Liver (tissue), 9 donors: ENCODE results near the gene CRIP1. TPM values are rescaled to one million over a fixed set of nuclear protein-coding genes. Genes with fewer than 3 reads are reported as not detected.

Experiments used
- DNase-seq: peaks from one replicate; pipeline ENCODE4 v3.0.0-alpha.2; 2017; ENCODE audit warnings: low spot score
- H3K27ac ChIP-seq, 2 donors: one replicate each; pipeline ENCODE4 v1.7.0; 2013; ENCODE audit warnings: inconsistent platforms in 2 of 2, low read length in 2 of 2, control low read depth in 1 of 2, low read depth in 1 of 2, mild to moderate bottlenecking in 1 of 2
- H3K27me3 ChIP-seq, 4 donors: one replicate each; pipeline versions ENCODE4 v1.6.1 to v1.7.0; 2013; ENCODE audit warnings: low read length in 3 of 4, inconsistent platforms in 1 of 4, mild to moderate bottlenecking in 1 of 4, moderate library complexity in 1 of 4; ENCODE audit not compliant: control insufficient read depth in 4 of 4, insufficient read depth in 4 of 4
- H3K36me3 ChIP-seq, 4 donors: one replicate each; pipeline versions ENCODE4 v1.6.1 to v1.7.0; 2013; ENCODE audit warnings: low read length in 3 of 4, mild to moderate bottlenecking in 3 of 4, low read depth in 1 of 4, moderate library complexity in 1 of 4; ENCODE audit not compliant: control insufficient read depth in 4 of 4, insufficient read depth in 3 of 4
- H3K4me1 ChIP-seq, 4 donors: one replicate each; pipeline versions ENCODE4 v1.6.1 to v1.7.0; 2013; ENCODE audit warnings: low read length in 3 of 4, mild to moderate bottlenecking in 3 of 4, moderate library complexity in 1 of 4; ENCODE audit not compliant: control insufficient read depth in 4 of 4, insufficient read depth in 4 of 4
- H3K4me3 ChIP-seq, 3 donors: one replicate each; pipeline versions ENCODE4 v1.6.1 to v1.7.0; 2013; ENCODE audit warnings: low read length in 3 of 3, control low read depth in 1 of 3, low read depth in 1 of 3, mild to moderate bottlenecking in 1 of 3
- H3K9ac ChIP-seq, 2 donors: one replicate each; pipeline ENCODE4 v1.7.0; 2013; ENCODE audit warnings: low read length in 2 of 2, mild to moderate bottlenecking in 2 of 2, moderate library complexity in 2 of 2, control low read depth in 1 of 2, low read depth in 1 of 2
- H3K9me3 ChIP-seq, 4 donors: one replicate each; pipeline versions ENCODE4 v1.6.1 to v1.7.0; 2013; ENCODE audit warnings: low read length in 3 of 4; ENCODE audit not compliant: control insufficient read depth in 4 of 4
- EGR1 ChIP-seq, 2 donors: IDR thresholded peaks; 2 replicates each; pipeline ENCODE4 v1.6.1; 2016 to 2018; ENCODE audit warnings: antibody characterized with exemption in 2 of 2, low read depth in 2 of 2
- FOXA1 ChIP-seq: IDR thresholded peaks from 2 replicates; pipeline ENCODE4 v1.6.1; 2016; ENCODE audit warnings: antibody characterized with exemption
- FOXA2 ChIP-seq: IDR thresholded peaks from 2 replicates; pipeline ENCODE4 v1.6.1; 2016; ENCODE audit warnings: antibody characterized with exemption
- GABPA ChIP-seq, 2 donors: IDR thresholded peaks in 1 of 2; conservative IDR thresholded peaks in 1 of 2; 2 replicates each; pipeline ENCODE4 v1.6.1; 2016; ENCODE audit warnings: antibody characterized with exemption in 2 of 2, mild to moderate bottlenecking in 1 of 2, moderate library complexity in 1 of 2
- HNF4A ChIP-seq, 2 donors: conservative IDR thresholded peaks; 2 replicates each; pipeline ENCODE4 v1.6.1; 2016; ENCODE audit warnings: antibody characterized with exemption in 2 of 2, mild to moderate bottlenecking in 2 of 2
- HNF4G ChIP-seq: IDR thresholded peaks from 2 replicates; pipeline ENCODE4 v1.6.1; 2016; ENCODE audit warnings: antibody characterized with exemption
- JUND ChIP-seq, 2 donors: IDR thresholded peaks; 2 replicates each; pipeline ENCODE4 v1.6.1; 2016; ENCODE audit warnings: antibody characterized with exemption in 2 of 2
- NR2F2 ChIP-seq: IDR thresholded peaks from 2 replicates; pipeline ENCODE4 v1.6.1; 2016; ENCODE audit warnings: antibody characterized with exemption
- RAD21 ChIP-seq, 2 donors: IDR thresholded peaks; 2 replicates each; pipeline ENCODE4 v1.6.1; 2016; ENCODE audit warnings: antibody characterized with exemption in 2 of 2, mild to moderate bottlenecking in 2 of 2
- RXRA ChIP-seq, 2 donors: IDR thresholded peaks; 2 replicates each; pipeline ENCODE4 v1.6.1; 2017 to 2018; ENCODE audit warnings: antibody characterized with exemption in 2 of 2, mild to moderate bottlenecking in 1 of 2
- SP1 ChIP-seq: IDR thresholded peaks from 2 replicates; pipeline ENCODE4 v1.6.1; 2018; ENCODE audit warnings: antibody characterized with exemption, mild to moderate bottlenecking
- TAF1 ChIP-seq: conservative IDR thresholded peaks from 2 replicates; pipeline ENCODE4 v1.6.1; 2016; ENCODE audit warnings: antibody characterized with exemption, mild to moderate bottlenecking
- YY1 ChIP-seq: IDR thresholded peaks from 2 replicates; pipeline ENCODE4 v1.6.1; 2016; ENCODE audit warnings: antibody characterized with exemption, mild to moderate bottlenecking
- WGBS: extraction: QIAGEN DNeasy Blood & Tissue Kit; methylation state at CpG from one replicate; pipeline ENCODE4 v1.1.7; 2013; 5-methylcytosine and 5-hydroxymethylcytosine counted together
- polyA plus RNA-seq, 2 donors: library from polyadenylated mRNA; stranded (reverse) in 1 of 2; unstranded in 1 of 2; fragments of 200-250 nt in 1 of 2; fragments of >200 nt in 1 of 2; fragmentation: Nextera tagmentation in 1 of 2; extraction: Ambion mirVana in 1 of 2; gene quantifications; one replicate each; pipeline versions ENCODE4 v1.2.1 to v1.2.3, GENCODE V29; 2013 to 2015
- total RNA-seq, 2 donors: library from RNA; depleted of rRNA; stranded (reverse); fragments of >200 nt; gene quantifications; one replicate each; pipeline ENCODE4 v1.2.3, GENCODE V29; 2014
- TF ChIP-seq, protein P1 (sequence below): fragments of 150-350 bp; IDR thresholded peaks from 2 replicates; pipeline ENCODE4 v1.5.1; 2017; ENCODE audit warnings: improper control_type of control experiment, low read depth, low read length; ENCODE audit not compliant: missing input control
- TF ChIP-seq, protein P2 (sequence below): IDR thresholded peaks from 2 replicates; pipeline ENCODE4 v1.6.1; 2016; ENCODE audit warnings: antibody characterized with exemption
- TF ChIP-seq, protein P3 (sequence below): IDR thresholded peaks from 2 replicates; pipeline ENCODE4 v1.6.1; 2016; ENCODE audit warnings: antibody characterized with exemption, mild to moderate bottlenecking
- TF ChIP-seq, protein P4 (sequence below): IDR thresholded peaks from 2 replicates; pipeline ENCODE4 v1.6.1; 2016; ENCODE audit warnings: antibody characterized with exemption
- TF ChIP-seq, protein P5 (sequence below): IDR thresholded peaks from 2 replicates; pipeline ENCODE4 v1.6.1; 2016; ENCODE audit warnings: antibody characterized with exemption
- donor health status: healthy.
- donor health status: healthy.
- donor health status: healthy.
- donor health status: healthy.
- donor health status: healthy.

The CRIP1 gene
- total and polyA plus RNA-seq, 4 donors, result 1.4 to 11.4 (median 3.9) TPM

DNA sequence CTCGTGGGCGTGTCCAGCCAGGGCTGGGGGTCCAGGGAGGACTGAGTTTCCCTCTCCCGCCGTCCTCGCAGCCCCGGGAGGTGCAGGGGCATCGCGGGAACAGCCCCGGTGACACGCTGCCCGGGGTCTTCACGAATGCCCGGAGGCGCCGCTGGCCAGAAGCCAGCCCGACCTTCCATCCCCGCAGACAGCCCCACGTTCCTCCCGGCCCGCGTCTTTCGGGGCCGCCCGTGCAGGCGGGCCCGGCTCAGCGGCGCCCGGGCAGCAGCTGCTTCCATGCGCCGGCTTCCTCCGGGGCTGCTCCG lies 3.5 kb downstream of the CRIP1 start:
- peaks cover 10 to 64% (median 44%) of the 10 kb centered on the region in 4 donors for H3K4me1 ChIP-seq
- TF ChIP-seq, protein P1, sequence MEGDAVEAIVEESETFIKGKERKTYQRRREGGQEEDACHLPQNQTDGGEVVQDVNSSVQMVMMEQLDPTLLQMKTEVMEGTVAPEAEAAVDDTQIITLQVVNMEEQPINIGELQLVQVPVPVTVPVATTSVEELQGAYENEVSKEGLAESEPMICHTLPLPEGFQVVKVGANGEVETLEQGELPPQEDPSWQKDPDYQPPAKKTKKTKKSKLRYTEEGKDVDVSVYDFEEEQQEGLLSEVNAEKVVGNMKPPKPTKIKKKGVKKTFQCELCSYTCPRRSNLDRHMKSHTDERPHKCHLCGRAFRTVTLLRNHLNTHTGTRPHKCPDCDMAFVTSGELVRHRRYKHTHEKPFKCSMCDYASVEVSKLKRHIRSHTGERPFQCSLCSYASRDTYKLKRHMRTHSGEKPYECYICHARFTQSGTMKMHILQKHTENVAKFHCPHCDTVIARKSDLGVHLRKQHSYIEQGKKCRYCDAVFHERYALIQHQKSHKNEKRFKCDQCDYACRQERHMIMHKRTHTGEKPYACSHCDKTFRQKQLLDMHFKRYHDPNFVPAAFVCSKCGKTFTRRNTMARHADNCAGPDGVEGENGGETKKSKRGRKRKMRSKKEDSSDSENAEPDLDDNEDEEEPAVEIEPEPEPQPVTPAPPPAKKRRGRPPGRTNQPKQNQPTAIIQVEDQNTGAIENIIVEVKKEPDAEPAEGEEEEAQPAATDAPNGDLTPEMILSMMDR, result no peak
- no peak for TF ChIP-seq HNF4G
- TF ChIP-seq RXRA (IDR thresholded peaks at IDR 0.05), result no peak

DNA sequence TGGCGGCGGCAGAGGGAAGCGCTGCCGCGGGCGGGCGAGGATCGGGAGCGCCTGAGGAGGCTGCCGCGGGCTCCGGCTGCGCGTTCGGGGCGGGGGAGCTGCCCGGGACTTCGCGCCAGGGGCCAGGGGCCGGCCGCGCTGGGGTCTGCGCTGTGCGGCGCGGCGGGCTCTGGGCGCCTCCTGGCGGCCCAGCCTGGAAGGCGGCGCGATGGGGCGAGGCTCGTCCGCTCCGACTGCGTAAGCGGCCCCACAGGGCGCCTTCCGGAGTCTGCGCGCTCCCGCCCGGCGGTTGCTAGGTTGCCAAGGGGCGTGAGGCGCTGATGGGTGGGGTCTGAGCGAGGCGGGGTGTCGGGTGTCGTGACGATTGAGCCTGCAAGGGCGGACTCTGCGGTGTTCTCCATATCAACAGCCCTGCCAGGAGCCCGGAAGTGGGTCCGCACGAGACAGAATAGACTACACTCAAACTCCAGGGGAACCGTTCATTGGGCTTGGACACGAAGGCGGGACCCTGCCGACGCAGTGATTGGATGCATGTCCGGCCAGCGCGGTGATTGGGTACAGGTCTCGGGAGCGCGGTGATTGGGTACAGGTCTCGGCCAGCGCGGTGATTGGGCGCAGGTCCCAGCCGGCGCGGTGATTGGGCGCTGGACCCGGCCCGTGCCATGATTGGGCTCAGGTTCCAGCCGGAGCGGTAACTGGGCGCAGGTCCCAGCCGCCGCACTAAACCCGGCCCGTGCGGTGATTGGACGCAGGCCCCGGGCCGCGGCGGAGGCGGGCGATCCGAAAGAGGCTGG lies 4.1 kb downstream of the CRIP1 start, which contains the start of gene TEDC1:
Gene TEDC1, plus strand, starts transcription at position 675 of the 794 bp plus-strand sequence. CDS start 130 bp downstream, outside the sequence.
- no peaks in the 10 kb centered on the region for H3K9me3 ChIP-seq
- DNase-seq, result peak; percentile 98
- TF ChIP-seq, protein P2, sequence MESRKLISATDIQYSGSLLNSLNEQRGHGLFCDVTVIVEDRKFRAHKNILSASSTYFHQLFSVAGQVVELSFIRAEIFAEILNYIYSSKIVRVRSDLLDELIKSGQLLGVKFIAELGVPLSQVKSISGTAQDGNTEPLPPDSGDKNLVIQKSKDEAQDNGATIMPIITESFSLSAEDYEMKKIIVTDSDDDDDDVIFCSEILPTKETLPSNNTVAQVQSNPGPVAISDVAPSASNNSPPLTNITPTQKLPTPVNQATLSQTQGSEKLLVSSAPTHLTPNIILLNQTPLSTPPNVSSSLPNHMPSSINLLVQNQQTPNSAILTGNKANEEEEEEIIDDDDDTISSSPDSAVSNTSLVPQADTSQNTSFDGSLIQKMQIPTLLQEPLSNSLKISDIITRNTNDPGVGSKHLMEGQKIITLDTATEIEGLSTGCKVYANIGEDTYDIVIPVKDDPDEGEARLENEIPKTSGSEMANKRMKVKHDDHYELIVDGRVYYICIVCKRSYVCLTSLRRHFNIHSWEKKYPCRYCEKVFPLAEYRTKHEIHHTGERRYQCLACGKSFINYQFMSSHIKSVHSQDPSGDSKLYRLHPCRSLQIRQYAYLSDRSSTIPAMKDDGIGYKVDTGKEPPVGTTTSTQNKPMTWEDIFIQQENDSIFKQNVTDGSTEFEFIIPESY, result no peak
- peak; percentile 30 to 46 for TF ChIP-seq RXRA (IDR thresholded peaks at IDR 0.05)
- TF ChIP-seq, protein P3, sequence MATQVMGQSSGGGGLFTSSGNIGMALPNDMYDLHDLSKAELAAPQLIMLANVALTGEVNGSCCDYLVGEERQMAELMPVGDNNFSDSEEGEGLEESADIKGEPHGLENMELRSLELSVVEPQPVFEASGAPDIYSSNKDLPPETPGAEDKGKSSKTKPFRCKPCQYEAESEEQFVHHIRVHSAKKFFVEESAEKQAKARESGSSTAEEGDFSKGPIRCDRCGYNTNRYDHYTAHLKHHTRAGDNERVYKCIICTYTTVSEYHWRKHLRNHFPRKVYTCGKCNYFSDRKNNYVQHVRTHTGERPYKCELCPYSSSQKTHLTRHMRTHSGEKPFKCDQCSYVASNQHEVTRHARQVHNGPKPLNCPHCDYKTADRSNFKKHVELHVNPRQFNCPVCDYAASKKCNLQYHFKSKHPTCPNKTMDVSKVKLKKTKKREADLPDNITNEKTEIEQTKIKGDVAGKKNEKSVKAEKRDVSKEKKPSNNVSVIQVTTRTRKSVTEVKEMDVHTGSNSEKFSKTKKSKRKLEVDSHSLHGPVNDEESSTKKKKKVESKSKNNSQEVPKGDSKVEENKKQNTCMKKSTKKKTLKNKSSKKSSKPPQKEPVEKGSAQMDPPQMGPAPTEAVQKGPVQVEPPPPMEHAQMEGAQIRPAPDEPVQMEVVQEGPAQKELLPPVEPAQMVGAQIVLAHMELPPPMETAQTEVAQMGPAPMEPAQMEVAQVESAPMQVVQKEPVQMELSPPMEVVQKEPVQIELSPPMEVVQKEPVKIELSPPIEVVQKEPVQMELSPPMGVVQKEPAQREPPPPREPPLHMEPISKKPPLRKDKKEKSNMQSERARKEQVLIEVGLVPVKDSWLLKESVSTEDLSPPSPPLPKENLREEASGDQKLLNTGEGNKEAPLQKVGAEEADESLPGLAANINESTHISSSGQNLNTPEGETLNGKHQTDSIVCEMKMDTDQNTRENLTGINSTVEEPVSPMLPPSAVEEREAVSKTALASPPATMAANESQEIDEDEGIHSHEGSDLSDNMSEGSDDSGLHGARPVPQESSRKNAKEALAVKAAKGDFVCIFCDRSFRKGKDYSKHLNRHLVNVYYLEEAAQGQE, result peak; percentile 61
- peak; percentile 34 to 35 for TF ChIP-seq HNF4A (conservative IDR thresholded peaks at IDR 0.05)
- peak; percentile 70 for TF ChIP-seq FOXA2
- no peak for TF ChIP-seq JUND (IDR thresholded peaks at IDR 0.05)
- TF ChIP-seq, protein P1, result peak; percentile 88
- TF ChIP-seq, protein P4, sequence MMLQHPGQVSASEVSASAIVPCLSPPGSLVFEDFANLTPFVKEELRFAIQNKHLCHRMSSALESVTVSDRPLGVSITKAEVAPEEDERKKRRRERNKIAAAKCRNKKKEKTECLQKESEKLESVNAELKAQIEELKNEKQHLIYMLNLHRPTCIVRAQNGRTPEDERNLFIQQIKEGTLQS, result no peak
- TF ChIP-seq NR2F2, result no peak
- TF ChIP-seq FOXA1, result peak; percentile 61
- TF ChIP-seq HNF4G, result no peak
- TF ChIP-seq SP1, result peak; percentile 100
- TF ChIP-seq, protein P5, sequence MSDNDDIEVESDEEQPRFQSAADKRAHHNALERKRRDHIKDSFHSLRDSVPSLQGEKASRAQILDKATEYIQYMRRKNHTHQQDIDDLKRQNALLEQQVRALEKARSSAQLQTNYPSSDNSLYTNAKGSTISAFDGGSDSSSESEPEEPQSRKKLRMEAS, result peak; percentile 93
- peak; percentile 86 for TF ChIP-seq YY1
- TF ChIP-seq RAD21 (IDR thresholded peaks at IDR 0.05), result peak; percentile 32 to 59
- TF ChIP-seq TAF1, result no peak
- no peak for TF ChIP-seq EGR1 (IDR thresholded peaks at IDR 0.05; ENCODE audit: low read depth in 2 of 2)
- TF ChIP-seq GABPA (IDR thresholded peaks at IDR 0.05 in 1 of 2, conservative IDR thresholded peaks at IDR 0.05 in 1 of 2), result peak; percentile 91 to 96
- no peaks in the 10 kb centered on the region for H3K27me3 ChIP-seq
- H3K4me3 ChIP-seq, result peak within 1 kb of the TSS in 2 of 3 donors; percentile 57 to 65
- H3K4me1 ChIP-seq, result peaks cover 10 to 69% (median 47%) of the 10 kb centered on the region in 4 donors
- peak within 1 kb of the TSS in 1 of 2 donors; percentile 38 for H3K9ac ChIP-seq
- no peaks in the 10 kb centered on the region for H3K36me3 ChIP-seq
- WGBS, result under 1% methylated on average over 94 of the region's 94 CpGs
- peak within 1 kb of the TSS; percentile 74 to 83 for H3K27ac ChIP-seq

More for the DNA sequence above, 3.5 kb downstream of the CRIP1 start:
- Histone ChIP-seq H3K36me3 (no peaks in the 10 kb centered on the region), H3K27me3 (no peaks in the 10 kb centered on the region), H3K4me3 (peak overlapping the region in 2 of 3 donors; percentile 57 to 65), H3K9me3 (no peaks in the 10 kb centered on the region), H3K27ac (peak overlapping the region; percentile 74 to 83), H3K9ac (peak overlapping the region in 1 of 2 donors; percentile 38)
- no peak for DNase-seq
- under 1% methylated on average over 33 of the region's 33 CpGs for WGBS
